KG1 (cell line): ENCODE results near the gene ATG9B.

Experiments used
- DNase-seq: peaks from one replicate; lab custom pipeline; 2025; lab: John Stamatoyannopoulos, UW

The ATG9B gene

GRCh38 chr7:151024435-151025056 is at the start of gene ATG9B:
Gene ATG9B (minus strand): TSS chr7:151024494. CDS start chr7:151024423, 71 bp downstream.
- DNase-seq: no peak

- no peak for DNase-seq
Observed at GRCh38 chr7:151073990-151074389, 49.7 kb upstream of the ATG9B start.

GRCh38 chr7:151071032-151071866 is 47.0 kb upstream of the ATG9B start:
- no peak for DNase-seq

- DNase-seq: no peak
Observed at GRCh38 chr7:151070574-151070960, 46.3 kb upstream of the ATG9B start.

GRCh38 chr7:151069841-151070573 is 45.7 kb upstream of the ATG9B start:
- DNase-seq: no peak

GRCh38 chr7:151068069-151068773 is 43.9 kb upstream of the ATG9B start:
- DNase-seq: no peak

GRCh38 chr7:151066273-151066974 is 42.1 kb upstream of the ATG9B start:
- DNase-seq: no peak

- DNase-seq: no peak
Observed at GRCh38 chr7:151065516-151065915, 41.2 kb upstream of the ATG9B start.

- no peak for DNase-seq
Observed at GRCh38 chr7:151064993-151065392, 40.7 kb upstream of the ATG9B start.

- no peak for DNase-seq
Observed at GRCh38 chr7:151064454-151064853, 40.2 kb upstream of the ATG9B start.

- DNase-seq: no peak
Observed at GRCh38 chr7:151063212-151063561, 38.9 kb upstream of the ATG9B start.

GRCh38 chr7:151062399-151063211 is 38.3 kb upstream of the ATG9B start:
- DNase-seq: no peak

GRCh38 chr7:151062111-151062398 is 37.8 kb upstream of the ATG9B start:
- no peak for DNase-seq

GRCh38 chr7:151061213-151062110 is 37.2 kb upstream of the ATG9B start:
- no peak for DNase-seq

GRCh38 chr7:151060416-151061212 is 36.3 kb upstream of the ATG9B start:
- DNase-seq: no peak

- no peak for DNase-seq
Observed at GRCh38 chr7:151060113-151060415, 35.8 kb upstream of the ATG9B start.

- no peak for DNase-seq
Observed at GRCh38 chr7:151059367-151060112, 35.2 kb upstream of the ATG9B start, which contains the start of gene SLC4A2. Gene SLC4A2 (plus strand): TSS chr7:151059589. CDS start chr7:151061988, 2,399 bp downstream.

- no peak for DNase-seq
Observed at GRCh38 chr7:151058781-151059366, 34.6 kb upstream of the ATG9B start.
